Measurements from ENCODE around the gene CDH13. TPM values are rescaled to one million over a fixed set of nuclear protein-coding genes. Genes with fewer than 3 reads are reported as not detected.

CDH13 gene
- total RNA-seq, 1 donor from 2014 or later, result 2.3 TPM

DNA sequence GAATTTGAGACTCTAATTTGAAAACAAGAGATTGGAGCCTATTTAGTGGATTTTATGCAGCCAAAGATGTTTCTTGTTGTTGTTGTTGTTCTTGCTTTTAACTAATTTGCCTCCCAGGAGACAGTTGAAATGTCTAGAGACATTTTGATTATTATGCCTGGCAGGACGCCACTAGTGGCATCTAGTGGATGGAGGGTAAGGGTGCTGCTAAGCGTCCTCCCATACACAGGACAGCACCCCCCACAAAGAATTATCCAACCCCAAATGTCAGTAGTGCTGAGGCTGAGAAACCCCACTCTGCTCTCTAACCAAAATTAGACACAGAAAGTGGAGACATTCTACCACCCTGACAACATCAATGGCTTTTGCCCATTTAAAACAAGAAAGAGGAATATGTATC lies 1165.6 kb downstream of the CDH13 start:
- no peak for DNase-seq (ENCODE audit: low spot score)
- Mint-ChIP-seq H3K4me3 (ENCODE audit: unreplicated experiment) (no peak overlapping the region), H3K27ac (ENCODE audit: unreplicated experiment) (no peak overlapping the region), H3K36me3 (ENCODE audit: low read depth, unreplicated experiment) (peaks cover 4% of the 10 kb centered on the region), H3K9me3 (ENCODE audit: unreplicated experiment) (no peaks in the 10 kb centered on the region), H3K27me3 (ENCODE audit: unreplicated experiment) (peaks cover 3% of the 10 kb centered on the region), H3K4me1 (ENCODE audit: unreplicated experiment) (peaks cover 5% of the 10 kb centered on the region)
- TF ChIP-seq, protein P1, sequence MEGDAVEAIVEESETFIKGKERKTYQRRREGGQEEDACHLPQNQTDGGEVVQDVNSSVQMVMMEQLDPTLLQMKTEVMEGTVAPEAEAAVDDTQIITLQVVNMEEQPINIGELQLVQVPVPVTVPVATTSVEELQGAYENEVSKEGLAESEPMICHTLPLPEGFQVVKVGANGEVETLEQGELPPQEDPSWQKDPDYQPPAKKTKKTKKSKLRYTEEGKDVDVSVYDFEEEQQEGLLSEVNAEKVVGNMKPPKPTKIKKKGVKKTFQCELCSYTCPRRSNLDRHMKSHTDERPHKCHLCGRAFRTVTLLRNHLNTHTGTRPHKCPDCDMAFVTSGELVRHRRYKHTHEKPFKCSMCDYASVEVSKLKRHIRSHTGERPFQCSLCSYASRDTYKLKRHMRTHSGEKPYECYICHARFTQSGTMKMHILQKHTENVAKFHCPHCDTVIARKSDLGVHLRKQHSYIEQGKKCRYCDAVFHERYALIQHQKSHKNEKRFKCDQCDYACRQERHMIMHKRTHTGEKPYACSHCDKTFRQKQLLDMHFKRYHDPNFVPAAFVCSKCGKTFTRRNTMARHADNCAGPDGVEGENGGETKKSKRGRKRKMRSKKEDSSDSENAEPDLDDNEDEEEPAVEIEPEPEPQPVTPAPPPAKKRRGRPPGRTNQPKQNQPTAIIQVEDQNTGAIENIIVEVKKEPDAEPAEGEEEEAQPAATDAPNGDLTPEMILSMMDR (IDR thresholded peaks at IDR 0.05; ENCODE audit: unreplicated experiment), result no peak

DNA sequence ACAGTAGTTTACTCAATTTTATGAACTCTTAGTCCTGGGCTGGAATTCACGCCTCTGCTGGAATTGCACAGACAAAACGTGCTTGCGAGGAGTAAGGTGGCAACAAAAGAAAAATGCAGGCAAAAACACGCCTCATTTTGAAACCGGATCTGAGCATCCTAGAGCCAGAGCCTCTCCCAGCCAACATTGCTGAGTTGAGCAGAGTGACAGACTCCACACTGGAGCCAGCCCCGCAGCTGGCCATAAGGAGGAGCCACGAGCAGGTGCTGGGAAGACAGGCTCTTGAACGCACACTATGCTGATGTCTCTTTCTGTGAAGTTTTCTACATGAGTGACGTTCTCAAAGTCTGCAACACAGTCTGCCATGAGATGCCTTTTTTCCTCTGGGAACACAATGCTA lies 1166.4 kb downstream of the CDH13 start:
- DNase-seq (ENCODE audit: low spot score), result no peak
- Mint-ChIP-seq H3K4me1 (ENCODE audit: unreplicated experiment) (peaks cover 5% of the 10 kb centered on the region), H3K9me3 (ENCODE audit: unreplicated experiment) (no peaks in the 10 kb centered on the region), H3K4me3 (ENCODE audit: unreplicated experiment) (no peak overlapping the region), H3K27ac (ENCODE audit: unreplicated experiment) (no peak overlapping the region), H3K27me3 (ENCODE audit: unreplicated experiment) (peaks cover 3% of the 10 kb centered on the region), H3K36me3 (ENCODE audit: low read depth, unreplicated experiment) (peaks cover 4% of the 10 kb centered on the region)
- TF ChIP-seq, protein P1 (IDR thresholded peaks at IDR 0.05; ENCODE audit: unreplicated experiment), result no peak

DNA sequence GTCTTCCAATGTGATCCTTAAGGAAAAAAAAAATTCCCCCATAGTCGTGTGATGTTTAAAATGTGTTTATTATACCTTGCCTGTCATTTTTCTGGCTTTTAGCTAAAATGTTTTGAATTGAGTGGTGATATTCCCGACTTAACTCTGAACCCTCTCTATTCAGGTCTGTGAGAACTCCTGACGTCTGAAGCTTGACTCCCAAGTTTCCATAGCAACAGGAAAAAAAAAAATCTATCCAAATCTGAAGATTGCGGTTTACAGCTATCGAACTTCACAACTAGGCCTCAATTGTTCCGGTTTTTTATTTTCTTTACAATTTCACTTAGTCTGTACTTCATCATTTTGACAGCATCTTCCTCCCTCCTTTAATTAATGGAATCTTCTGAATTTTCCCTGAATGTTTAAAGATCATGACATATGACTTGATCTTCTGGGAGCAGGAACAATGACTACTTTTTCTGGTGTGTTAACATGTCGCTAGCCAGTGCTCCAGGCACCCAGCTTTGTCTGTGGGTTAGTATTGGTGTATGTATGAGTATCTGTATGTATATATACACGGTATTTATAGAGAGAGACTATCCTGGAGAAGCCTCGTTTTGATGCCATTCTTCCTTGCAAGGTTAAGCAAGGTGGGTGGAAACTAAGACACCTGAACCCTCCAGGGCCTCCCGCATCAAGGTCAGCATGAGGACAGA lies 1168.2 kb downstream of the CDH13 start:
- Mint-ChIP-seq H3K27ac (ENCODE audit: unreplicated experiment) (no peak overlapping the region), H3K36me3 (ENCODE audit: low read depth, unreplicated experiment) (peaks cover 4% of the 10 kb centered on the region), H3K4me3 (ENCODE audit: unreplicated experiment) (no peak overlapping the region), H3K4me1 (ENCODE audit: unreplicated experiment) (peaks cover 5% of the 10 kb centered on the region), H3K27me3 (ENCODE audit: unreplicated experiment) (peaks cover 3% of the 10 kb centered on the region), H3K9me3 (ENCODE audit: unreplicated experiment) (no peaks in the 10 kb centered on the region)
- no peak for DNase-seq (ENCODE audit: low spot score)
- TF ChIP-seq, protein P1 (IDR thresholded peaks at IDR 0.05; ENCODE audit: unreplicated experiment), result no peak

DNA sequence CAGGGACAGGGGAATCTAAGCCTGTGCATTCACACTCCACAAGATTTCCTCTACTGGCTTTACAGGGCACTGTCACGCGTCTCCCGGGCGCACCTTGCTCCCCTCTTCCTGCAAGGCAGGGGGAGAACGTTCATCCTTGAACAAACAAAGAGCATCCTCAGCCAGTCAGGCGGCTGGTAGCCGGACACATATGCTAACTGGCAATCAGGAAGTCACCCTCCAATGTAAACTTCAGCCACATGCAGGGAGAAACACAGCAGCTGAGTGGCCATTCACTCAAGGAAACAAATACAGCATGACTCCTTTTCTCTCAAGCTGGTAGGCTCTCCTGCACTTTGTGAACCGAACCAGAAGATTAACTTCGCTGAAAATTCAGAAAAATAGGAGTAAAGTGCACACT lies 1170.2 kb downstream of the CDH13 start:
- H3K4me1 Mint-ChIP-seq (ENCODE audit: unreplicated experiment), result peaks cover 9% of the 10 kb centered on the region
- H3K27ac Mint-ChIP-seq (ENCODE audit: unreplicated experiment), result no peak overlapping the region
- peaks cover 2% of the 10 kb centered on the region for H3K27me3 Mint-ChIP-seq (ENCODE audit: unreplicated experiment)
- peaks cover 4% of the 10 kb centered on the region for H3K36me3 Mint-ChIP-seq (ENCODE audit: low read depth, unreplicated experiment)
- no peaks in the 10 kb centered on the region for H3K9me3 Mint-ChIP-seq (ENCODE audit: unreplicated experiment)
- H3K4me3 Mint-ChIP-seq (ENCODE audit: unreplicated experiment), result no peak overlapping the region
- TF ChIP-seq, protein P1 (IDR thresholded peaks at IDR 0.05; ENCODE audit: unreplicated experiment), result no peak
- DNase-seq (ENCODE audit: low spot score), result no peak

DNA sequence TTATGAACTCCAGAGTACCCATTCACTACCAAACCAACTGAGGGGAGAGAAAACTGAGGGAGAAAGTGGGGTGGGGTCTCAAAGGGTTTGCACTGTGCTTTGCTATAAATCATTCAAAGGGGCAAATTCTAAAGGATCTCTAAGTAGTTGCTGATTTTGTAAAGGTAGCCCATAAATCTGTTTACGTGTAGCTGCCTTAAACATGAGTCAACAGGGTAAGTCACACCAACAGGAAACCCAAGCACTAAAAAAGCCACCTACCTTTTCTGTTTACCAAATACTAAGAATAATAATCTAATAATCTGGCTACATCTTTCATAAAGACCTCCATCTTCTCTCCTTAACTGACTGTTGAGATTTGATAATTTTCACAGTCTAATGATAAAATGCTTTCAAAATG lies 1172.6 kb downstream of the CDH13 start:
- TF ChIP-seq, protein P1 (IDR thresholded peaks at IDR 0.05; ENCODE audit: unreplicated experiment), result no peak
- DNase-seq (ENCODE audit: low spot score), result no peak
- H3K36me3 Mint-ChIP-seq (ENCODE audit: low read depth, unreplicated experiment), result no peaks in the 10 kb centered on the region

More for the DNA sequence above, 1172.6 kb downstream of the CDH13 start:
- peaks cover 32% of the 10 kb centered on the region for H3K4me1 Mint-ChIP-seq (ENCODE audit: unreplicated experiment)
- no peak overlapping the region for H3K27ac Mint-ChIP-seq (ENCODE audit: unreplicated experiment)
- no peaks in the 10 kb centered on the region for H3K9me3 Mint-ChIP-seq (ENCODE audit: unreplicated experiment)
- no peak overlapping the region for H3K4me3 Mint-ChIP-seq (ENCODE audit: unreplicated experiment)
- H3K27me3 Mint-ChIP-seq (ENCODE audit: unreplicated experiment), result peaks cover 8% of the 10 kb centered on the region

All from endothelial cell (in vitro differentiated cells).